Measurements from ENCODE around the gene COL17A1. TPM values are rescaled to one million over a fixed set of nuclear protein-coding genes. Genes with fewer than 3 reads are reported as not detected.

Gene COL17A1
- total and polyA plus RNA-seq, 2 of the 13 experiments (the other 11 are each of a cell fraction or from before 2014, with no cell fraction given), result 0.03 TPM; not detected in 1

DNA sequence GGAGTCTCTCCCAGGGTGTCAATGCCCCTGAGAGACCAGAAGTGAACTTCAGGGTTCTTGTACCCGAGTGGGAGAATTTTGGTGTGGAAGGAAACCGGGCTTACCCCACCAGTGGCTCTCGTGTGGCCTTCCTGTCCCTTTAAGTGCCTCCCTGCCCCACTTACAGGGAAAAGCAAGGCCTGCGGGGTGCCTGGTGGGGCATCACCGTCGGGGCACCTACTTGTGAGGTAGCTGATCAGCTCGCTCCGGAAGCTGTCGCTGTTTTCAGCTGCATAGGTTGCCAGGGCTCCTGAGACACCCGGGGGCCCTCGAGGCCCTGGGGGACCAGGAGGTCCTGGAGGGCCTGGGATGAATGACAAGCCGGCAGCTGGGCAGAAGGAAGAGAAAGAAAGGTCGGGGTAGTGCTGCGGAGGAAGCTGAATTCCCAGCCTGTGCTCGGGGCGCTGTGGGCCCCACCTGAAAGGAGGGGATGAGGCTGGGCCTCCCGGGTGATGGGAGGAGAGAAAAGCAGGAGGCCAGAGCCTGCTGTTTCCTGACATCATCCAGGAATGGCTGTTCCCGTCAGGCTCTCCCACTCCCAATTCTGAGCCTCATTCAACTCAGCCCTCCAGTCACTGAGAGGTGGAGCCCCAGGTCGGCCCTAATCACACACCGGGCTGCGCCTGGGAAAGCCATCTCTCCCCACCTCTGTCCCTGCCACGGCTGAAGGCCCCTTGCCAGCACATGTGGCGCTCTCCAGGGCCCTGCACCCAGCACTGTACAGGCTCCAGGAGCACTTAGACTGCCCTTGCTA, 51.1 kb downstream of the COL17A1 start:
- Histone ChIP-seq H4K20me1 (ENCODE audit: insufficient read depth, low read length) (no peaks in the 10 kb centered on the region), H3K79me2 (ENCODE audit: insufficient read depth, low read length) (no peaks in the 10 kb centered on the region), H3K4me1 (ENCODE audit: insufficient read depth, low read length) (no peaks in the 10 kb centered on the region; the same call in 1 of the 2 replicates), H3K27ac (ENCODE audit: extremely low read length, insufficient read depth, low read length) (no peak overlapping the region), H3K36me3 (replicated peaks in 1 of 2; ENCODE audit: control insufficient read depth in 1 of 2, insufficient read depth in 2 of 2, low read length in 2 of 2) (peaks cover 0 to under 1% of the 10 kb centered on the region in 2 experiments; a peak in 1 of 5 replicates), H3K27me3 (ENCODE audit: control insufficient read depth in 1 of 2, insufficient read depth in 2 of 2, low read length in 2 of 2) (no peaks in the 10 kb centered on the region; a peak in 2 of 5 replicates), H3K9ac (ENCODE audit: insufficient read depth, low read depth, low read length) (no peak overlapping the region), H3K4me2 (ENCODE audit: low read depth, low read length) (no peak overlapping the region), H2AFZ (ENCODE audit: low read length) (no peak overlapping the region), H3K9me3 (ENCODE audit: low read length) (no peaks in the 10 kb centered on the region), H3K4me3 (replicated peaks in 1 of 3; ENCODE audit: insufficient read depth in 1 of 3, low read depth in 2 of 3, low read length in 3 of 3) (no peak overlapping the region)
- FAIRE-seq, result no peak
- CTCF ChIA-PET (ENCODE audit: low intra/inter-chr PET ratio, low total read pairs), result no interaction called here
- POLR2A ChIA-PET, result no interaction called here
- in situ Hi-C loops (cut with HindIII; ENCODE audit: extremely low pct_ligation_motif_present, low pct_unique_long_range_greater_than_20kb) (no loop called here), intact Hi-C loops (cut with micrococcal nuclease; ENCODE audit: unreplicated experiment) (loop anchor here (1.0 kb wide), 1 partner anchor 16 kb away; no protein-coding TSS in a partner anchor)
- DNase-seq (ENCODE audit: low spot score), result no peak
- BruUV-seq (replicated peaks), result no TSS peak
- WGBS (ENCODE audit: low lambda C conversion rate), result 66% methylated on average over 17 of the region's 23 CpGs
- TF ChIP-seq ZMYM2 (CRISPR knock-in tag; IDR thresholded peaks at IDR 0.05) (no peak), ARID2 (CRISPR knock-in tag; IDR thresholded peaks at IDR 0.05; ENCODE audit: borderline replicate concordance) (no peak), TCF7L2 (IDR thresholded peaks at IDR 0.05; ENCODE audit: low read depth, low read length) (no peak), AGO2 (optimal IDR thresholded peaks at IDR 0.05; ENCODE audit: low read depth, low read length) (peak; percentile 24), ZNF550 (CRISPR knock-in tag; IDR thresholded peaks at IDR 0.05; ENCODE audit: borderline replicate concordance) (no peak), ZNF337 (CRISPR knock-in tag; IDR thresholded peaks at IDR 0.05; ENCODE audit: borderline replicate concordance, low read depth) (no peak), SMARCC2 (IDR thresholded peaks at IDR 0.05) (no peak)
- ATAC-seq, result peak; percentile 20

DNA sequence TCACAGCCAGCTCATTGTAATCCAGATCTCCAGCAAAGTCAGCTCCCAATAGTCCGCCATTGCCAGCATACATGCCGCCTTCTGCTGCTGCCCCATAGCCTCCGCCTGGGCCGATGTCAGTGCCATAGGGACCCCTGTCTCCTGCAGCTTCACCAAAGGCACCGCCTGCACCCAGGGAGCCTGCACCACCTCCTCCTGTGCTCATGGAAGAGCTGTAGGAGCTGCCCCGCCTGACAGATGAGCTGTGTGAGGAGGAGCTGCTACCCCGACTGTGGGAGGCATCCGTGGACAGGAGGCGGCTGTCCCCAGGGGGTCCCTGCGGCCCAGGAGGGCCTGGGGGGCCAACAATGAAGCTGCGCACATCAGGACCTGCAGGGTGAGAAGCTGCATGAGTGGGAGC, 51.7 kb downstream of the COL17A1 start:
- TF ChIP-seq CREM (IDR thresholded peaks at IDR 0.05), result no peak
- no peak for TF ChIP-seq CREM (CRISPR knock-in tag; IDR thresholded peaks at IDR 0.05)
- TF ChIP-seq AGO2 (optimal IDR thresholded peaks at IDR 0.05; ENCODE audit: low read depth, low read length), result peak; percentile 42
- TF ChIP-seq MIXL1 (CRISPR knock-in tag; IDR thresholded peaks at IDR 0.05), result no peak
- no peak for TF ChIP-seq SPEN (CRISPR knock-in tag; IDR thresholded peaks at IDR 0.05; ENCODE audit: low read depth)
- TF ChIP-seq ZNF17 (CRISPR knock-in tag; IDR thresholded peaks at IDR 0.05), result no peak
- no peak for TF ChIP-seq ZBTB3 (CRISPR knock-in tag; IDR thresholded peaks at IDR 0.05; ENCODE audit: borderline replicate concordance, low read depth)
- TF ChIP-seq SAFB2 (CRISPR knock-in tag; IDR thresholded peaks at IDR 0.05; ENCODE audit: borderline replicate concordance, low read depth), result no peak
- H3K79me2 ChIP-seq (ENCODE audit: insufficient read depth, low read length), result no peaks in the 10 kb centered on the region
- no peak overlapping the region for H3K27ac ChIP-seq (ENCODE audit: extremely low read length, insufficient read depth, low read length)
- H2AFZ ChIP-seq (ENCODE audit: low read length), result no peak overlapping the region
- in situ Hi-C loops (cut with HindIII; ENCODE audit: extremely low pct_ligation_motif_present, low pct_unique_long_range_greater_than_20kb) (no loop called here), intact Hi-C loops (cut with micrococcal nuclease; ENCODE audit: unreplicated experiment) (no loop called here)
- ATAC-seq (no peak), FAIRE-seq (no peak), DNase-seq (ENCODE audit: low spot score) (no peak)
- WGBS (ENCODE audit: low lambda C conversion rate), result 96% methylated on average over 8 of the region's 11 CpGs
- no peak overlapping the region for H3K9ac ChIP-seq (ENCODE audit: insufficient read depth, low read depth, low read length)
- H3K36me3 ChIP-seq (replicated peaks in 1 of 2; ENCODE audit: control insufficient read depth in 1 of 2, insufficient read depth in 2 of 2, low read length in 2 of 2), result peaks cover 1 to 3% of the 10 kb centered on the region in 2 experiments; a peak in 1 of 5 replicates
- ChIA-PET CTCF (ENCODE audit: low intra/inter-chr PET ratio, low total read pairs) (no interaction called here), POLR2A (interaction anchor here (0.5 kb wide), 1 partner anchor 262 kb away, joined by 3 read pairs; no protein-coding TSS in a partner anchor)
- no peaks in the 10 kb centered on the region; a peak in 2 of 5 replicates for H3K27me3 ChIP-seq (ENCODE audit: control insufficient read depth in 1 of 2, insufficient read depth in 2 of 2, low read length in 2 of 2)
- BruUV-seq (replicated peaks), result no TSS peak
- H3K4me3 ChIP-seq (replicated peaks in 1 of 3; ENCODE audit: insufficient read depth in 1 of 3, low read depth in 2 of 3, low read length in 3 of 3), result no peak overlapping the region
- H3K4me2 ChIP-seq (ENCODE audit: low read depth, low read length), result no peak overlapping the region
- no peaks in the 10 kb centered on the region for H4K20me1 ChIP-seq (ENCODE audit: insufficient read depth, low read length)
- H3K4me1 ChIP-seq (ENCODE audit: insufficient read depth, low read length), result no peaks in the 10 kb centered on the region; the same call in 1 of the 2 replicates
- no peaks in the 10 kb centered on the region for H3K9me3 ChIP-seq (ENCODE audit: low read length)
